ENCODE data around the gene PSG11. TPM values are rescaled to one million over a fixed set of nuclear protein-coding genes. Genes with fewer than 3 reads are reported as not detected.
"Not testable (repeated sequence)": the region's sequence is repeated elsewhere in the genome, so short reads cannot be mapped to it uniquely, and the experiment has no call there.

Gene PSG11
- polyA plus RNA-seq, 1 of the 3 experiments (the other 2 are of a cell fraction): 0.08 TPM

GRCh38 chr19:42988206-42988605 lies 38.1 kb downstream of the PSG11 start:
- H3K4me1 ChIP-seq (ENCODE audit: control insufficient read depth in 1 of 2, insufficient read depth in 2 of 2, low read depth in 1 of 2, low read length in 1 of 2); H3K9me2 ChIP-seq; DNase-seq; H3K9me3 ChIP-seq; H3K9ac ChIP-seq; H3K4me3 ChIP-seq (ENCODE audit: low read depth in 2 of 2, low read length in 1 of 2); H3K4me2 ChIP-seq; H3K27ac ChIP-seq (ENCODE audit: low read depth in 2 of 2, low read length in 1 of 2); H4K20me1 ChIP-seq (ENCODE audit: insufficient read depth); H2AFZ ChIP-seq (ENCODE audit: low read depth); H3K27me3 ChIP-seq (ENCODE audit: insufficient read depth); H3K36me3 ChIP-seq (replicated peaks in 1 of 2; ENCODE audit: control insufficient read depth in 1 of 2, insufficient read depth in 2 of 2, low read length in 1 of 2); CTCF ChIA-PET; H3F3A ChIP-seq (replicated peaks; ENCODE audit: insufficient read depth); POLR2A ChIA-PET; H3K79me2 ChIP-seq (ENCODE audit: insufficient read depth): not testable (repeated sequence)
- 3% methylated on average over 1 of the region's 1 CpG for WGBS (ENCODE audit: low lambda C conversion rate)
- peak; percentile 10; the same call in 1 of the 2 replicates for TF ChIP-seq TCF12 (IDR thresholded peaks at IDR 0.05)

GRCh38 chr19:42985588-42985987 lies 40.7 kb downstream of the PSG11 start:
- Histone ChIP-seq H3K27me3 (ENCODE audit: insufficient read depth) (no peaks in the 10 kb centered on the region), H3F3A (replicated peaks; ENCODE audit: insufficient read depth) (peaks cover 12% of the 10 kb centered on the region), H4K20me1 (ENCODE audit: insufficient read depth) (no peaks in the 10 kb centered on the region), H2AFZ (ENCODE audit: low read depth) (no peak overlapping the region), H3K4me1 (ENCODE audit: control insufficient read depth in 1 of 2, insufficient read depth in 2 of 2, low read depth in 1 of 2, low read length in 1 of 2) (peaks cover 0 to 6% of the 10 kb centered on the region in 2 experiments; a peak in 1 of 4 replicates), H3K9me3 (no peaks in the 10 kb centered on the region), H3K79me2 (ENCODE audit: insufficient read depth) (no peaks in the 10 kb centered on the region), H3K9me2 (no peaks in the 10 kb centered on the region), H3K4me2 (no peak overlapping the region), H3K27ac (ENCODE audit: low read depth in 2 of 2, low read length in 1 of 2) (no peak overlapping the region), H3K4me3 (ENCODE audit: low read depth in 2 of 2, low read length in 1 of 2) (no peak overlapping the region), H3K36me3 (replicated peaks in 1 of 2; ENCODE audit: control insufficient read depth in 1 of 2, insufficient read depth in 2 of 2, low read length in 1 of 2) (no peaks in the 10 kb centered on the region), H3K9ac (no peak overlapping the region)
- ChIA-PET POLR2A (no interaction called here), CTCF (interaction anchor here (0.6 kb wide), 1 partner anchor 27 kb away, joined by 3 read pairs; no protein-coding TSS in a partner anchor)
- TF ChIP-seq ELF1 (IDR thresholded peaks at IDR 0.05): no peak
- TF ChIP-seq RCOR1 (IDR thresholded peaks at IDR 0.05; ENCODE audit: low read length): no peak
- TF ChIP-seq FOXJ3 (CRISPR knock-in tag; IDR thresholded peaks at IDR 0.05): no peak
- TF ChIP-seq REST (IDR thresholded peaks at IDR 0.05; ENCODE audit: low read depth, low read length): no peak
- WGBS (ENCODE audit: low lambda C conversion rate): 64% methylated on average over 4 of the region's 4 CpGs
- DNase-seq: no peak

GRCh38 chr19:42982111-42982510 lies 44.2 kb downstream of the PSG11 start:
- DNase-seq; H3K9ac ChIP-seq; H3K79me2 ChIP-seq (ENCODE audit: insufficient read depth); H2AFZ ChIP-seq (ENCODE audit: low read depth); H3K36me3 ChIP-seq (replicated peaks in 1 of 2; ENCODE audit: control insufficient read depth in 1 of 2, insufficient read depth in 2 of 2, low read length in 1 of 2); CTCF ChIA-PET; H4K20me1 ChIP-seq (ENCODE audit: insufficient read depth); H3K4me2 ChIP-seq; H3K4me1 ChIP-seq (ENCODE audit: control insufficient read depth in 1 of 2, insufficient read depth in 2 of 2, low read depth in 1 of 2, low read length in 1 of 2); H3K9me2 ChIP-seq; H3K9me3 ChIP-seq; H3K27ac ChIP-seq (ENCODE audit: low read depth in 2 of 2, low read length in 1 of 2); H3K4me3 ChIP-seq (ENCODE audit: low read depth in 2 of 2, low read length in 1 of 2); H3F3A ChIP-seq (replicated peaks; ENCODE audit: insufficient read depth); POLR2A ChIA-PET; H3K27me3 ChIP-seq (ENCODE audit: insufficient read depth): not testable (repeated sequence)

GRCh38 chr19:42971451-42971850 lies 54.8 kb downstream of the PSG11 start:
- H4K20me1 ChIP-seq (ENCODE audit: insufficient read depth); CTCF ChIA-PET: not testable (repeated sequence)

More at GRCh38 chr19:42971451-42971850, 54.8 kb downstream of the PSG11 start:
- H3K4me2 ChIP-seq; H3K36me3 ChIP-seq (replicated peaks in 1 of 2; ENCODE audit: control insufficient read depth in 1 of 2, insufficient read depth in 2 of 2, low read length in 1 of 2); H3F3A ChIP-seq (replicated peaks; ENCODE audit: insufficient read depth); H3K27me3 ChIP-seq (ENCODE audit: insufficient read depth); H3K27ac ChIP-seq (ENCODE audit: low read depth in 2 of 2, low read length in 1 of 2); H3K9me2 ChIP-seq; POLR2A ChIA-PET; H3K9ac ChIP-seq; DNase-seq; H3K4me1 ChIP-seq (ENCODE audit: control insufficient read depth in 1 of 2, insufficient read depth in 2 of 2, low read depth in 1 of 2, low read length in 1 of 2); H3K4me3 ChIP-seq (ENCODE audit: low read depth in 2 of 2, low read length in 1 of 2); H3K79me2 ChIP-seq (ENCODE audit: insufficient read depth); H3K9me3 ChIP-seq: not testable (repeated sequence)
- H2AFZ ChIP-seq (ENCODE audit: low read depth): 0 out of 2 replicates have a peak overlapping the region, but pooled peaks have one; percentile 35
- WGBS (ENCODE audit: low lambda C conversion rate): 50% methylated on average over 5 of the region's 5 CpGs
